Adrenal gland (tissue), 12 donors: Measurements from ENCODE around the gene FERMT3. TPM values are rescaled to one million over a fixed set of nuclear protein-coding genes. Genes with fewer than 3 reads are reported as not detected.

ENCODE experiments used
- DNase-seq, 7 donors: peaks; one replicate each; pipeline ENCODE4 v3.0.0-alpha.2; 2019 to 2020
- H3K27ac ChIP-seq, 5 donors: fragments of 200-600 bp; sonication (generic) in 4 of 5; 1 replicate in 3 of 5; 2 replicates in 2 of 5; pipeline versions ENCODE4 v1.5.1 to v1.8.0; 2016 to 2020; ENCODE audit warnings: mild to moderate bottlenecking in 1 of 5
- H3K27me3 ChIP-seq: fragments of 200-600 bp; 2 replicates; pipeline ENCODE4 v1.8.0; 2021
- H3K36me3 ChIP-seq, 2 donors: fragments of 200-600 bp; replicated peaks in 1 of 2; 1 replicate in 1 of 2; 2 replicates in 1 of 2; pipeline versions ENCODE4 v1.5.1 to v1.8.0; 2018 to 2022
- H3K4me1 ChIP-seq, 2 donors: fragments of 200-600 bp; replicated peaks in 1 of 2; 1 replicate in 1 of 2; 2 replicates in 1 of 2; pipeline versions ENCODE4 v1.5.1 to v1.8.0; 2018 to 2021
- H3K4me3 ChIP-seq, 4 donors: fragments of 200-600 bp; sonication (generic) in 3 of 4; one replicate each; pipeline ENCODE4 v1.5.1; 2016 to 2018
- H3K9me3 ChIP-seq, 3 donors: fragments of 200-600 bp; sonication (generic) in 1 of 3; replicated peaks in 1 of 3; 1 replicate in 2 of 3; 2 replicates in 1 of 3; pipeline versions ENCODE4 v1.5.1 to v1.8.0; 2016 to 2021
- CTCF ChIP-seq, 6 experiments: fragments of 450-650 bp in 4 of 6; fragments of 200-600 bp in 2 of 6; sonication (generic) in 1 of 6; IDR thresholded peaks; 1 replicate in 5 of 6; 2 replicates in 1 of 6; pipeline versions ENCODE4 v1.5.1 to v1.8.0; 2016 to 2021; ENCODE audit warnings: antibody characterized with exemption in 6 of 6, mild to moderate bottlenecking in 2 of 6, moderate library complexity in 1 of 6
- POLR2A ChIP-seq, 2 donors: fragments of 450-650 bp; IDR thresholded peaks; one replicate each; pipeline ENCODE4 v1.6.1; 2017; ENCODE audit warnings: antibody characterized with exemption in 2 of 2, mild to moderate bottlenecking in 2 of 2, moderate library complexity in 1 of 2
- WGBS, 4 donors: extraction: QIAGEN DNeasy Blood & Tissue Kit in 2 of 4; methylation state at CpG; one replicate each; pipeline versions ENCODE4 v1.1.5 to v1.1.7; 2013 to 2017; 5-methylcytosine and 5-hydroxymethylcytosine counted together
- intact Hi-C, 2 donors: fragments of 100-400 bp; cut with DNase I; formaldehyde crosslinking; loops; one replicate each; pipeline versions ENCODE4 v1.14.1 to v1.15.0; 2022 to 2023
- polyA plus RNA-seq, 3 donors: library from polyadenylated mRNA; stranded (reverse); fragments of 200-250 nt in 2 of 3; fragments of 350-450 nt in 1 of 3; fragmentation: Illumina TruSeq in 1 of 3; extraction: RNeasy Lipid Tissue Mini Kit (QIAGEN cat#74804) in 1 of 3; gene quantifications; one replicate each; pipeline ENCODE4 v1.2.3, GENCODE V29; 2013 to 2014
- total RNA-seq, 9 donors: library from RNA; depleted of rRNA in 4 of 9; stranded (reverse); fragments of >200 nt in 4 of 9; fragments of 120-200 nt in 1 of 9; fragmentation: NEBNext Ultra II Directional in 1 of 9; extraction: Animal tissue kit (Norgen Biotek cat#: 25700) in 1 of 9; gene quantifications; one replicate each; pipeline versions ENCODE4 v1.1.0 to v1.2.4, GENCODE V29; 2013 to 2023
- donor health status: healthy with polysubstance abuse.
- donor health status: Bipolar disorder and iron deficiency.
- donor health status: DM: yes; HTN: yes; CAD: no.
- donor health status: DM: no; HTN: no; CAD: no.
- donor health status: DM: no; HTN: no; CAD: no.
- donor health status: DM: yes; HTN: yes; CAD: no.

The FERMT3 gene
- total and polyA plus RNA-seq, 12 donors, result 3.2 to 77.0 (median 33.7) TPM

GRCh38 chr11:64249563-64250414 is 43.3 kb downstream of the FERMT3 start:
- Histone ChIP-seq H3K27ac (no peak overlapping the region), H3K27me3 (no peaks in the 10 kb centered on the region), H3K9me3 (no peaks in the 10 kb centered on the region), H3K4me1 (peaks cover 40 to 48% of the 10 kb centered on the region in 2 donors), H3K4me3 (no peak overlapping the region), H3K36me3 (peaks cover 0 to 4% of the 10 kb centered on the region in 2 donors)
- TF ChIP-seq CTCF (IDR thresholded peaks at IDR 0.05) (no peak), POLR2A (IDR thresholded peaks at IDR 0.05) (no peak)
- 83 to 95% (median 87%) methylated on average over 4 to 8 of the region's 8 CpGs for WGBS, 4 donors
- no peak for DNase-seq
- intact Hi-C loops, result no loop called here

GRCh38 chr11:64250415-64251015 is 44.0 kb downstream of the FERMT3 start:
- peaks cover 0 to 11% of the 10 kb centered on the region in 2 donors for H3K36me3 ChIP-seq
- TF ChIP-seq POLR2A (IDR thresholded peaks at IDR 0.05) (no peak), CTCF (IDR thresholded peaks at IDR 0.05) (no peak)
- intact Hi-C loops, result no loop called here
- 22 to 36% (median 25%) methylated on average over 7 to 13 of the region's 13 CpGs for WGBS, 4 donors
- H3K27me3 ChIP-seq, result no peaks in the 10 kb centered on the region
- peaks cover 33 to 41% of the 10 kb centered on the region in 2 donors for H3K4me1 ChIP-seq
- H3K9me3 ChIP-seq, result no peaks in the 10 kb centered on the region
- peak in 1 of 7 donors; percentile 18 for DNase-seq
- peak overlapping the region in 1 of 4 donors; percentile 94 for H3K4me3 ChIP-seq
- H3K27ac ChIP-seq, result no peak overlapping the region

- Histone ChIP-seq H3K4me1 (peaks cover 29 to 35% of the 10 kb centered on the region in 2 donors), H3K4me3 (peak within 1 kb of the TSS in 3 of 4 donors; percentile 28 to 94 (median 56)), H3K27me3 (no peaks in the 10 kb centered on the region), H3K27ac (peak within 1 kb of the TSS in 3 of 5 donors; percentile 11 to 77 (median 70)), H3K36me3 (peaks cover 0 to 18% of the 10 kb centered on the region in 2 donors), H3K9me3 (no peaks in the 10 kb centered on the region)
- 0 to 27% (median 1%) methylated on average over 3 to 75 of the region's 75 CpGs for WGBS, 4 donors
- peak; percentile 36 to 66 for TF ChIP-seq POLR2A (IDR thresholded peaks at IDR 0.05)
- TF ChIP-seq CTCF (IDR thresholded peaks at IDR 0.05), result peak; percentile 30 to 83 (median 77)
- intact Hi-C loops, result no loop called here
- peak in 3 of 7 donors; percentile 57 to 73 (median 72) for DNase-seq
Observed at GRCh38 chr11:64251016-64251752, 44.7 kb downstream of the FERMT3 start, which contains the start of gene PLCB3. PLCB3 (plus strand) TSS chr11:64251530; CDS start chr11:64251650, 120 bp downstream.

GRCh38 chr11:64251753-64252002 is 45.2 kb downstream of the FERMT3 start:
- no peak for DNase-seq

More at GRCh38 chr11:64251753-64252002, 45.2 kb downstream of the FERMT3 start:
- Histone ChIP-seq H3K4me1 (peaks cover 29 to 35% of the 10 kb centered on the region in 2 donors), H3K27ac (peak overlapping the region in 2 of 5 donors; percentile 70 to 77), H3K27me3 (no peaks in the 10 kb centered on the region), H3K36me3 (peaks cover 0 to 23% of the 10 kb centered on the region in 2 donors), H3K4me3 (peak overlapping the region in 3 of 4 donors; percentile 28 to 94 (median 56)), H3K9me3 (no peaks in the 10 kb centered on the region)
- intact Hi-C loops, result no loop called here
- 0 to 2% (median 1%) methylated on average over 8 to 18 of the region's 18 CpGs for WGBS, 4 donors
- TF ChIP-seq POLR2A (IDR thresholded peaks at IDR 0.05), result no peak
- no peak for TF ChIP-seq CTCF (IDR thresholded peaks at IDR 0.05)
